CD4-positive, alpha-beta T cell treated with Interleukin-21 for 1 hour (primary cell): ENCODE results near the gene FGF22.
"Not testable (repeated sequence)": the region's sequence is repeated elsewhere in the genome, so short reads cannot be mapped to it uniquely, and the experiment has no call there.

Experiments used
- DNase-seq: peaks from one replicate; pipeline ENCODE4 v3.0.0-alpha.2; 2020

The FGF22 gene

DNA sequence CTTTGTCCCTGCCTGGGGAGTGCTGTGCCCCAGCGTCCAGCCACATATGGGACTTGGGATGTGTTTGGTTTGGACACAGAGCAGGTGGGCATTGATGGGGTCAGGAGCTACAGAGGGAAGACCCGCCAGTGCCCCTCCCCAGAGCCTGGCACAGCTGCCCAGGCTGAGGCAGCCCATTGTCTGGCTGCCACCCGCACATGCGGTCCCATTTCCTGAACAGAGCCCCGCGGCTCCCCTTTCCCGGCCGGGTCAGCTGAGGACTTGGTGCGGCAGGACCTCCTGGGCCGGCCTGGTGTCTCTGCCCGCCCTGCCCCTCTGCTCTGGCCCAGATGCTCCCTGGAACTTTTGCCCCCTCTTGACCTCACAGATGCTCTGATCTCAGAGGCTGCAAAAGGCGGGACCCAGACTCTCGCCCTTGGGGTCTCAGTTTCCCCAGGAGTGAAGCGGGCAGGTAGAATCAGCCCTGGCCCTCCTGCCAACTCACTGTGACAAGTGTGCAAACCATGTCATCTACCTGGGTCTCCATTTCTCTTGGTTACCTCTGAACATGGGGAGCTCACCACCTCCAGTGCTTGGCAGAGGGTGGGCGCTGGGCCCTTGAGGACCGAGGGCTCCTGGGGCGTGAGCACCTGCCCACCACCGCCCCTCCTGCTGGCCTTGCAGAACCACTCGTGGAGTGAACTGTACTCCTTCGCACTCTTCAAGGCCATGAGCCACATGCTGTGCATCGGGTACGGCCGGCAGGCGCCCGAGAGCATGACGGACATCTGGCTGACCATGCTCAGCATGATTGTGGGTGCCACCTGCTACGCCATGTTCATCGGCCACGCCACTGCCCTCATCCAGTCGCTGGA lies 32.2 kb upstream of the FGF22 start:
- no peak for DNase-seq

DNA sequence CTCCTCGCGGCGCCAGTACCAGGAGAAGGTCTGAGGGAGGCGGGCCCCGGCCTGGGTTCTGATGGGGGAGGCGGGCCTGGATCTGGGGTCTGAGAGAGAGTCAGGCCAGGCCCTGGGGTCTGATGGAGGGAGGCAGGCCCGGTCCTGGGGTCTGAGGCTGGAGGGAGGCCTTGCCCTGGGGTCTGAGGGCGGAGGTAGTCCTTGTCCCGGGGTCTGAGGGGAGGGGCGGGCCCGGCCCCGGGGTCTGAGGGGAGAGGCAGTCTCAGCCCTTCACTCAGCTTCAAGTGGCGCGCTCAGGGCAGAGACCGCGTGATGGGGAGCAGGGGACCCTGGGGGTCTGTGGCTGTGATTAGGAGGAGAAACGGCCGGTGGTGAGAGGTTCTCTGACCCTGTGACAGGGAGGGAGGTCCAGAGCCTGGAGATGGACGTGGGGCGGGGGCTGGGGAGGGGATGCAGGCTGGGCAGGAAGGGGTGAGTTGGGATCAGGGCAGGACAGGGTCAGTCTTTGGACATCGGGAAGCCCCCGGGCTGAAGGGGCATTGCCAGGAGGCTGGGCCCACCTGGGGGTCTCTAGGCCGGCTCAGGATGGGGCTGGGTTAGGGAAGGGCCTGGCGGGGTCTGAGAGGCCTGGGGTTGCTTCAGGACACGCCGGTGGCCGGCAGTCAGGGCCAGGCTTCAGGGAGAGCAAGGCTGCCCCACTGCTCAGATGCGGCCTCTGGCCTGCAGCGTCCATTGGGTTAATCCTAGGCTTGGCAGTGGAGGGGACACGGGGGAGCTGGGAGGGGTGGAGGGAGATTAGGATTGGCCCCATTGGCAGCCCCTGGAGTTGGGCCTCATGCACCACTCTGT lies 31.3 kb upstream of the FGF22 start:
- DNase-seq: no peak

DNA sequence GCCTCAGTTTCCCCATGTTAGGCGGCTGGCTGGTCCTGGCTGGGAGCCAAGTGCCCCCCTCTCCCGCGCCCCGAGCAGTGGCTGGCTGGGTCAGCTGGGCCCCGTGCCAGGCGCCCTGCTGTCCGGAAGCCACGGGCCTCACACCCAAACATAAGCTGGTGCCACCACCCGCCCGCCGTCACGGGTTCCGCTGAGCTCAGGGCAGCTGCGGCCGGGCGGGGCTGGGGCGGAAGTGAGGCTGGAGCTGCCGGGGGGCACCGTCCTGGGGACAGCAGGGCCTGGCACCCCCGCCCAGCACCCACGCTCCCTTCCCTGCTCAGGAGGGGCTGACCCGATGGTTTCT lies 30.7 kb upstream of the FGF22 start:
- DNase-seq: no peak

DNA sequence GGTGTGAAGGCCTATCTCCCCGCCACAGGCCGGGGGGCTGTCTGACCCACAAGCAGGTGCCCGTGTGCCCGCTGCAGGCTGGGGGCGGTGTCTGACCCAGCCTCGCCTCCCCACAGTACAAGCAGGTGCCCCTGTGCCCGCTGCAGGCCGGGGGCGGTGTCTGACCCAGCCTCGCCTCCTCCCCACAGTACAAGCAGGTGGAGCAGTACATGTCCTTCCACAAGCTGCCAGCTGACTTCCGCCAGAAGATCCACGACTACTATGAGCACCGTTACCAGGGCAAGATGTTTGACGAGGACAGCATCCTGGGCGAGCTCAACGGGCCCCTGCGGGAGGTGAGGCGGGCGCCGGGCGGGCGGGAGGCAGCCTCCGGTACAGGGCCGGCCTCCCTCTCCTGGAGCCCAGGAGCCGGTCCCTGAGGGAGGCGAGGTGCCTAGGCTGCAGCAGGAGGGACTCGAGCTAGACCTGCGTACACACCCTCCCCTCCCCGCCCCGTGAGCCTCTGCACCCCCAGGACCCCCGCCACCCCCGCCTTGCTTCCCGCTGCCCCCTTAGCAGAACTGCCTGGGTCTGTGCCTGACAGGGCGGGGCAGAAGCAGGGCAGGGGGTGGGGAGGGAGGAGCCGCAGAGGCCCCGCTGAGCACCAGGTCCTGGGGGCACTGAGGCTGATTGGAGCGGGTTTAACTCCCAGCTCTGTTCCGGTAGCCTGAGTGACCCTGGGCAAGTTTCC lies 29.4 kb upstream of the FGF22 start:
- peak; percentile 61 for DNase-seq

DNA sequence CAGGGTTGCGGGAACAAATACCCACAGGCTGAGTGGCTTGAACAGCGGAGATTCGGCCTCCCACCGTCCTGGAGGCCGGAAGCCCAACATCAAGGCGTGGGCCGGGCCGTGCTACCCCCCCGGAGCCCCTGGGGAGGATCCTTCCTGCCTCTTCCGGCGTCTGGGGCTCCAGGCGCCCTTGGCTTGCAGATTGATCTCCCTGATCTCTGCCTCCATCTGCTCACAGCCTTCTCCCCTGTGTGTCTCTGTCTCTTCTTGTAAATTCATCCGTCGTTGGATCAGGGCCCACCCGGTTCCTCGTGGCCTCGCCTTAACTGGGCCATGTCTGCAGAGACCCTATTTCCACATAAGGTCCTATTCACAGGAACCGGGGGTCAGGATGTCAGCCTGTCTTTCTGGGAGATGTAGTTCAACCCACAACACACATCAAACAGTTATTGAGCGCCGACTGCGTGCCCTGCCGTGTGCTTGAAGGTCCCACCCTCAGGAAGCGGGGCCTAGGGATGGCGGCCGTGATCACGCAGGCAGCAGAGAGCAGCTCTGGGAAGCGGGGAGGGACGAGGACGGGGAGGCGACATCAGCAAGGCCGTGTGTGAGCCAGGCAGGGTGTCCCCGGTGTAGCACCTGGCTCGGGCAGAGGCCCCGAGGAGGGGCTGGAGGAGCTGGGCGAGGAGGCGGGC lies 28.7 kb upstream of the FGF22 start:
- DNase-seq: peak; percentile 75

DNA sequence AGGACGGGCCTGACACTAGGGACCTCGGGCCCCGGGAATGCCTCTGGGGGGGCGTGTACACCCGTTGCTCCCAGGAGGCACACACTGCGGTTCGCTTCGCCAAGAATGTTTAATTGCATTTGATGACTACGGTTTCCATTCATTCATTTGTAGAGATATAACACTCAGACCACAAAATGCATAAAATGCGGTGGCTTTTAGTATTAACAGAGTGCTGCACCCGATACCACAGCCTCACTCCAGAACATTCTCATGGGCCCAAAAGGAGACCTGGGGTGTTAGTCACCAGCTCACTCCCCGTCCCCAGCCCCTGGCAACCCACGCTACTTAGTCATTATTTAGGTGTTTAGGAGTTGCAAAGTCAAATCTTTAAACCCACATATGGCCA lies 28.2 kb upstream of the FGF22 start:
- peak; percentile 56 for DNase-seq

DNA sequence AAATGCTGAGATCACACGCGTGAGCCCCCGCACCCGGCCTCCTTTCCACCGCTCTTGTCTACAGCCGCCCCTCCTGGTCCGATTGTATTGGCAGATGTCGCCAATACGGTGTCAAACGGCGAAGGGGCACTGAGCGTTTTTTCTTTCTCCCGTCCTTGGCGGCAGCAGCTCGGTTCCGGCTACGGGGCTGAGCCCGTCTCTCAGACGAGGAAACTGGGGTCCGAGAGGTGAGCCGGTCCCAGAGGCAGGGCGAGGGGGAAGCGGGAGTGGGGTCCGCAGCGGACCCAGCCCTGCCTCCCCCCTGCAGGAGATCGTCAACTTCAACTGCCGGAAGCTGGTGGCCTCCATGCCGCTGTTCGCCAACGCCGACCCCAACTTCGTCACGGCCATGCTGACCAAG lies 26.7 kb upstream of the FGF22 start:
- no peak for DNase-seq

DNA sequence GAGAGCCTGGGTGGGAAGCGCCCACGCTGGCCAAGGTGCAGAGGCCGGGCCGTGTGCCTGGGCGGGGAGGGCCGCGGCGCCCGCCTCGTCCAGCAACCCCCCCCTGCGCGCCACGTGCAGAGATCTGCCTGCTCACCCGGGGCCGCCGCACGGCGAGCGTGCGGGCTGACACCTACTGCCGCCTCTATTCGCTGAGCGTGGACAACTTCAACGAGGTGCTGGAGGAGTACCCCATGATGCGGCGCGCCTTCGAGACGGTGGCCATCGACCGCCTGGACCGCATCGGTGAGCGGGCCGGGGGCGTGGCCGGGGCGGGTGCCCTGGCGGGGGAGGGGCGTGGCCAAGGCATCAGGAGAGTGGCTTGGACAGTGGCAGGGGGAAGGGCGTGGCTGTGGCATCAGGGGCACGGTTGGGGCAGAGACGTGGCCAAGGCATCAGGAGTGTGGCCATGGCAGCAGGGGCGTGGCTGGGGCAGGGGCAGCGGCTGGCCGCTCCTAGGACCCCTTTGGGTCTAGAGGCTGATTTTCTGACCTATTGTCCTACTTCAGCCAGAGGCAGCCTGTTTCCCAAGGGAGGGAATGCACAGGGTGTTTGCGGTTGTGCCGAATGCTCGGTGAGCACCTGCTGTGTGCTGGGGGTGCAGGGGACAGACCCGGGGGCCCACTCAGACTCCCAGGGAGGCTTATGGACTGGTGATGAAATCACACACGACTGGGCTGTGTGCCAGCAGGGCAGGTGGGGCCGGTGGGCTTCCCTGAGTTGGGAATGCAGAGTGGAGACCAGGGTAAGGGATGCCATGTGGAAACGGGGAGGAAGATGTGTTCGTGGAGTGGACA lies 25.7 kb upstream of the FGF22 start:
- DNase-seq: no peak

DNA sequence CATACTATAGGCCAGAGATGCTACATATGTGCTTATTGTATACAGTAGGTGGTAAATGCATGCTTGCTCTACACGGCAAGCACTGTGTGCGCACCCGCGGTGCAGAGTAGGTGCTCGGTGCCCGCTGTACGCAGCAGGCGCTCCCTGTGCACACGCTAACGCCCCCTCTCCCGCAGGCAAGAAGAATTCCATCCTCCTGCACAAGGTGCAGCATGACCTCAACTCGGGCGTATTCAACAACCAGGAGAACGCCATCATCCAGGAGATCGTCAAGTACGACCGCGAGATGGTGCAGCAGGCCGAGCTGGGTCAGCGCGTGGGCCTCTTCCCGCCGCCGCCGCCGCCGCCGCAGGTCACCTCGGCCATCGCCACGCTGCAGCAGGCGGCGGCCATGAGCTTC lies 24.1 kb upstream of the FGF22 start:
- no peak for DNase-seq

DNA sequence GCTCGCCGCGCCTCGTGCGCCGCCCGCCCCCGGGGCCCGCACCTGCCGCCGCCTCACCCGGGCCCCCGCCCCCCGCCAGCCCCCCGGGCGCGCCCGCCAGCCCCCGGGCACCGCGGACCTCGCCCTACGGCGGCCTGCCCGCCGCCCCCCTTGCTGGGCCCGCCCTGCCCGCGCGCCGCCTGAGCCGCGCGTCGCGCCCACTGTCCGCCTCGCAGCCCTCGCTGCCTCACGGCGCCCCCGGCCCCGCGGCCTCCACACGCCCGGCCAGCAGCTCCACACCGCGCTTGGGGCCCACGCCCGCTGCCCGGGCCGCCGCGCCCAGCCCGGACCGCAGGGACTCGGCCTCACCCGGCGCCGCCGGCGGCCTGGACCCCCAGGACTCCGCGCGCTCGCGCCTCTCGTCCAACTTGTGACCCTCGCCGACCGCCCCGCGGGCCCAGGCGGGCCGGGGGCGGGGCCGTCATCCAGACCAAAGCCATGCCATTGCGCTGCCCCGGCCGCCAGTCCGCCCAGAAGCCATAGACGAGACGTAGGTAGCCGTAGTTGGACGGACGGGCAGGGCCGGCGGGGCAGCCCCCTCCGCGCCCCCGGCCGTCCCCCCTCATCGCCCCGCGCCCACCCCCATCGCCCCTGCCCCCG lies 23.5 kb upstream of the FGF22 start:
- no peak for DNase-seq

DNA sequence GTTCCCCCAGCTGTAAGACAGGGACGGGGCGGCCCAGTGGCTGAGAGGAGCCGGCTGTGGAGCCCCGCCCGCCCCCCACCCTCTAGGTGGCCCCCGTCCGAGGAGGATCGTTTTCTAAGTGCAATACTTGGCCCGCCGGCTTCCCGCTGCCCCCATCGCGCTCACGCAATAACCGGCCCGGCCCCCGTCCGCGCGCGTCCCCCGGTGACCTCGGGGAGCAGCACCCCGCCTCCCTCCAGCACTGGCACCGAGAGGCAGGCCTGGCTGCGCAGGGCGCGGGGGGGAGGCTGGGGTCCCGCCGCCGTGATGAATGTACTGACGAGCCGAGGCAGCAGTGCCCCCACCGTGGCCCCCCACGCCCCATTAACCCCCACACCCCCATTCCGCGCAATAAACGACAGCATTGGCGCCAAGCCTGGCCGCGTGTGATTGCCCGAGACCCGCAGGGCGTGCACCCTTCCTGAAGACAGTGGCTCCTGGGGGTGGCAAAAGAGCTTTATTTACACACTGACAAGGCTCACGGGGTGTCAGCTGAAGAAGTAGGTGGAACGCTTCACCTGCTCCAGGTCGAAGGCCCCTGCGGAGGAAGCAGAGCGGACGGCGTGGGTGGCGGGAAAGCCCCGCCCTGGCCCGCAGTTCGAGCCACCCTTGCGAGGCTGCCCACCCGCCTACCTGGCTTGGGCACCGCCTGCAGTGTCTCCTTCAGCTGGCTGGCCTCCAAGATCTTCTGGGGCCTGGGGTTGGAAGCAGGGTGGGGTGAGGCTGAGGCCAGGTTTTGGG lies 22.7 kb upstream of the FGF22 start:
- DNase-seq: no peak

DNA sequence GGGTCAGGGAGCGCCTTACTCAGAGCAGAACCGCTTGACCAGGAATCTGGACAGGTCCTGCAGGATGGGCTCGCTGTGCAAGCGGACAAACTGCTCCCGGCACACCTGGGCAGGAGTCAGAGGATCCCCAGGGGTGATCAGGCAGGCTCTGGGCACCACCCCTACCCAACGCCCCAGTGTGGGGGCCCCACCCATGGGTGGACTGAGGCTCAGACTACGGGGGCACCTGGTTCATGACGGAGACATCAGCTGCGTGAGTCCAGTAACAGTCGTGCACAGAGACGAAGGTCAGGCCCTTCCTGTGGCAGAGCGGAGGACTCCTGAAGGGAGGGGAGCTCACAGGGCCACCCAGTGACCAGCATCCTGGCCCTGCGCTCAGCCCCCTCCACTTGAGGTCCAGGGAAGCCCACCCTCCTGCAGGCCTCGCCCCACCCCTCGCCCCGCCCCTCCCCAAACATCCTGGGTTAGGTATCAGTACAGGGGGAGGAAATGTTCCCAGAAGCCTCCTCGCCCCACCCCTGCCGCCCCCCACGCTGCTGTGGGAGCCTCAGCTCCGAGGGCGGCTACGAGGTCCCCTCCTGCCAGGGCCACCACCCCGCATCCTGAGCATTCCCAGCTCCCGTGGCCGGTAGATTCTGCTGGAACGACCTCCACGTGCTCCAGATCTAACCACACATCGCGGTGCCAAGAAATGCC lies 22.0 kb upstream of the FGF22 start:
- no peak for DNase-seq

DNA sequence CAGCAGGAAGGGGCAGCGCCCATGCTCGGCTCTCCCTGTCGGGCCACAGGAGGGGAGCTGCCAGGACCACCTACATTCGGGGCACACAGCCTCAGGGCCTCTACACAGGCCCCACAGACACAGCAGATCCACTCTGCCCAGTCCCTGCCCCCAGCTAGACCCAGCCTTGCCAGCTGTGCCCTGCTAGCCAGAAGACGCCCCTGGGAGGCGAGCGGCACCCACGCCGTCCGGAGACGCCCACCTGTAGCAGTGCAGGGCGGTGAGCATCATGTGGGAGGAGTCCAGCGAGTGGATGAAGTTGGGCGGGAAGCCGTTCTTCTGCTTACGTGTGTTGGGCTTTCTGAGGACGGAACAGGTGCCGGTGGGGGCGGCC lies 21.4 kb upstream of the FGF22 start:
- DNase-seq: no peak

DNA sequence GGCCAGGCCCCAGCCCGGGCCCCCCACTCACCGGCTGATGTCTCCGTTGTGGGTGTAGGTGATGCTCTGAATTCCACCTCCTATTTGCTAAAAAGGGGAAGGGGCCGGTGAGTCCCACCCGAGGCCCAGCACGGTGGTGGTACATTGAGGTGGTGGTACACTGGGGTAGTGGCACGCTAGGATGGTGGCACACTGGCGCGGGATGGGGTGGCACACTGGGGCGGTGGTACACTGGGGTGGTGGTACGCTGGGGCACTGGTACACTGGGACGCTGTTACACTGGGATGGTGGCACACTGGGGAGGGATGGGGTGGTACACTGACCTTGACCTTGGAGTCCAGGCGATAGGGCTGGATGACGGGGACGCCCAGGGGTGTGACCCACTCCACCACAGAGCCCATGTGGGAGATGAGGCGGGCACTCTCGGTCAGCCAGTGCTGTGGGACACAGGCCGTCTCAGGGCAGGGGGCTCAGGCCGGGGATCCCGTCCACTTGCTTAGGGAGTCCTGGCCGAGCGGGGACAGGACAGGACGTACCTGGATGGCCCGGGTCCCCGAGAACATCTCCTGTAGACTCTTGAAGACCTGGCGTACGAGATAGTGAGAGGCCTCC lies 20.9 kb upstream of the FGF22 start:
- DNase-seq: no peak

DNA sequence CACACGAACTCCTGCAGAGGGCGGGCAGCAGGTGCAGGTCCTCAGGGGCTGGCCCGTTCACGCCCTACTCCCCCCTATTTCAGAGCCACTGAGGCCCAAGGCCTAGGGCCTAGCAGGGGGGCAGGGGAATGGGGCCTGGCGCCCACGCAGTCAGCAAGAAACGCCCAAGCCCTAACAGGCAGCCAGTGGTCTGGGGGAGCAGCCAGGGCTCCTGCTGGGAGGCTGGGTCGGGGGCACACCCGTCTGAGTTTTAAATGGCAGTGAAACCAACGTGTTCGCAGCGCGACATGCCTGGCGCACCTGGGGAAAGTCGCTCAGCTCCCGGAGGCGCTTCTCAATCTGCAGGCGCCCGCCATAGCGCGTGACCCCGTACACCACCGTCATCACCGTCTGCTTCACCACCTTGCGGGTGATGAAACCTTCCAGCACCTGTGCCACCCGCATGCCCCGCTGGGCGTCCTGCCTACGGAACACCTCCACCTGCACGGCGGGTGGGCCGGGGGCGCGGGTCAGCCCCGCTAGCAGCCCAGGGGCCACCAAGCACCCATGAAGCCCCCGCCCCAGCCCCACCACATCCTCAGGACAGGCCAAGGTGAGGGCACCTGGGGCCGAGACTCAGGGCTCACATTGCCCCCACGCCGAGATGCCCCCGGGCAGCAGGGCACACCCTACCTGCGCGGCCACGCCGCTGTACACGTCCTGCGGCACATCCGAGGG lies 20.2 kb upstream of the FGF22 start:
- DNase-seq: no peak

DNA sequence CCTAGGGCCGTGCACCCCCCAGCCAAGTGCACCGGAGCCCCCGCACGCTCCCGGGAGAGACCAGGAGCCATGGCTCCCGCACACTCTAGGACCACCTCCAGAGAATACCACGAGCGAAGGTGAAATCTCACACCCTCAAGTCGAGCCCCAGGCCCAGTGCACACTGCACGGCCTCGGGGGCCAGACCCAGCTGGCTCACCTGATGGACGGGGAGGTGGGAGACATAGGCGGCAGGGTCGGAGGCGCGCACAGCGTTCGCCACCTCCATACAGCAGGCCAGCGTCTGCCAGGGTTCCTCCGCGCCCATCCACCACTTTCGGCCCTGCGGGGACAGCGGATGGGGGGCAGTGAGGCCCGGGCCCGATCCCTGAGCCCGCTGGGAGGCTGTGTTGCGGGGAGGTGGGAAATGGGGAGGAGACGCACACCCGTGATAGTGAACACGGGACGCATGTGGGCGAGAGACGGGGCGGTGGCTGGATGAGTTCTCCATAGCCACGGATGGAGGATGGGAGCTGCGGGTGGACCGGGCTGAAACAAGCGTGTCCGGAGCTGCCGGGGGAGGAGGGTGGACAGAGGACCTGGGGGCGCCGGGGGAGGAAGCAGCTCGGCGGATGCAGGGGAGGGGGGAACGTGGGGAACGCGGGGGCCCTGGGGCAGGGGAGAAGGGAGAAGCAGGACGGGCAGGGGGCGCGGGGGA lies 19.4 kb upstream of the FGF22 start:
- no peak for DNase-seq

DNA sequence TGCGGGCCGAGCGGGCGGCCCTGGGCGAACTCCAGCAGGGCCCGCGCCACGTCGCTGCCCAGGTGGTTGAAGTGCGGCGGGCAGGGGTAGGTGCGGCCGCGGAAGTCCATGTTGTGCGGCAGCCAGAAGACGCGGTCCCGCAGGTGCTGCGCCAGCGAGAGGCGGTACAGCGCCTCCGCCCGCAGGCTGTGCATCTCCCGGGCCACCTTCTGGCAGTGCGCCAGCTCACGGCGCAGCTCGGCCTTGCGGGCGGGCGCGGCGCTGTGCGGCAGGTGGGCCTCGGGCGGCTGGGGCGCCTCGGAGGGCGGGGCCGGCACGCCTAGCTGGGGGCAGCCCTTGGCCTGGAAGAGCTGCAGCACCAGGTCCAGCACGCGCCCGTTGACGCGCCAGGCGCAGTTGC lies 18.5 kb upstream of the FGF22 start:
- DNase-seq: not testable (repeated sequence)

DNA sequence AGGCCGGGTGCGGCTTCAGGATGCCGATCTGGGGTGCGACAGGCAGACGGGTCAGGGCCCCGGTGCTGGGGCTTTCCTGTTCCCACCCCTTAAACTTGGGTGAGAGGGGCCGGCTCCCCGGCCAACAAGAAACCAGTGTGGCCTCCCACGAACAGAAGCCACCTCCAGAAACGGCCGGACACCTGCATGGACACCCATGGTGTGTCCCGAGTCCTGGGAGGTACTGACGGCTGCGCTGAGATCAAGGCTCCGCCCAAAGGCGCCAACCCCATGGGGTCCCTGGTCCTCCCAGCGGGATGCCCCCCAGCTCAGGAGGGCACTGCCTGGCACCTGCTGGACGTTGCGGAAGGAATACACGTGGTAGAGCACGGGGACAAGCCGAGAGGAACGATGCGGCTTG lies 17.9 kb upstream of the FGF22 start:
- DNase-seq: no peak
